ENCODE data around the gene C2CD4C.
"Not testable (repeated sequence)": the region's sequence is repeated elsewhere in the genome, so short reads cannot be mapped to it uniquely, and the experiment has no call there.

GRCh38 chr19:394857-395256 is 14.1 kb downstream of the C2CD4C start:
- not testable (repeated sequence) for TF ChIP-seq CTCF (IDR thresholded peaks at IDR 0.05; ENCODE audit: poor library complexity, severe bottlenecking); POLR2AphosphoS5 (IDR thresholded peaks at IDR 0.05)

All from neural cell (in vitro differentiated cells).